ENCODE measurements around the gene CARNS1. TPM values are rescaled to one million over a fixed set of nuclear protein-coding genes. Genes with fewer than 3 reads are reported as not detected.

CARNS1 gene
- total and polyA plus RNA-seq, 9 of the 15 experiments (the other 6 are each of a cell fraction or from before 2014, with no cell fraction given) = 0.01 to 0.18 (median 0.06) TPM; not detected in 3

DNA sequence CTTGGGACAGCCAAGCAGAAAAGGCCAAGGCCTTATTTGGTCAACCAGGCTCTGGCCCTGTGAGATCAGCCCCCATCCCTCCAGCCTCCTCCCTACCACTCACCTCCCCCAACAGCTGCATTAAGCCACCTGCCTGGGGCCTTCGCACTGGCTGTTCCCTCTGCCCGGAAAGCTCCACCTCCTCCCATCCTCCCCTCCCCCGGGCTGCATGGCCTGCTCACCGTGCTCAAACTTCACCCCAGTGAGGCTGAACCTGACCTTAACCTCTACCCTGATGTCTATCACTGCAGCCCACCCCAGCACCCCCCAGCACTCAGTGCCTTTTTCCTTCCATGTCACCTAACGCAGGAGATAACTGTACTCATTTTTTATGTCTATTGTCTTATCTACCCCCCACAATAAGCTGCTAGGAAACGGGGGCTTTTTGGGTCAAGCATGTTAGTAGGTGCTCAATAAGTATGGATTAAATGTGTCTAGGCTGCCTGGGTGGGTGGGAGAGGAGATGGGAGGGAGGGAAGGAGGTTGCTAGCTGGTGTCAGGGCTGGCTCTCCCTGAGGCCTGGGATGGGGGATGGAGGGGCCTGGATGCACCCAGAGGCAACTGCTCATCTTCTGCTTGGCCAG is 21.1 kb downstream of the CARNS1 start (continued):
- TF ChIP-seq HEY1 (CRISPR knock-in tag; IDR thresholded peaks at IDR 0.05; ENCODE audit: borderline replicate concordance) = no peak
- no peak for TF ChIP-seq RBFOX2 (IDR thresholded peaks at IDR 0.05; ENCODE audit: low read depth, low read length)
- TF ChIP-seq, protein P1, sequence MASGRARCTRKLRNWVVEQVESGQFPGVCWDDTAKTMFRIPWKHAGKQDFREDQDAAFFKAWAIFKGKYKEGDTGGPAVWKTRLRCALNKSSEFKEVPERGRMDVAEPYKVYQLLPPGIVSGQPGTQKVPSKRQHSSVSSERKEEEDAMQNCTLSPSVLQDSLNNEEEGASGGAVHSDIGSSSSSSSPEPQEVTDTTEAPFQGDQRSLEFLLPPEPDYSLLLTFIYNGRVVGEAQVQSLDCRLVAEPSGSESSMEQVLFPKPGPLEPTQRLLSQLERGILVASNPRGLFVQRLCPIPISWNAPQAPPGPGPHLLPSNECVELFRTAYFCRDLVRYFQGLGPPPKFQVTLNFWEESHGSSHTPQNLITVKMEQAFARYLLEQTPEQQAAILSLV (tag; IDR thresholded peaks at IDR 0.05) = no peak
- TF ChIP-seq, protein P2, sequence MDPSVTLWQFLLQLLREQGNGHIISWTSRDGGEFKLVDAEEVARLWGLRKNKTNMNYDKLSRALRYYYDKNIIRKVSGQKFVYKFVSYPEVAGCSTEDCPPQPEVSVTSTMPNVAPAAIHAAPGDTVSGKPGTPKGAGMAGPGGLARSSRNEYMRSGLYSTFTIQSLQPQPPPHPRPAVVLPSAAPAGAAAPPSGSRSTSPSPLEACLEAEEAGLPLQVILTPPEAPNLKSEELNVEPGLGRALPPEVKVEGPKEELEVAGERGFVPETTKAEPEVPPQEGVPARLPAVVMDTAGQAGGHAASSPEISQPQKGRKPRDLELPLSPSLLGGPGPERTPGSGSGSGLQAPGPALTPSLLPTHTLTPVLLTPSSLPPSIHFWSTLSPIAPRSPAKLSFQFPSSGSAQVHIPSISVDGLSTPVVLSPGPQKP (CRISPR knock-in tag; IDR thresholded peaks at IDR 0.05) = no peak
- no peak for TF ChIP-seq SOX6 (IDR thresholded peaks at IDR 0.05)
- TF ChIP-seq ATF7 (IDR thresholded peaks at IDR 0.05) = no peak
- no peak for TF ChIP-seq ZNF589 (CRISPR knock-in tag; IDR thresholded peaks at IDR 0.05; ENCODE audit: low read depth)
- peak; percentile 38 for TF ChIP-seq DACH1 (IDR thresholded peaks at IDR 0.05; ENCODE audit: partially characterized antibody)
- TF ChIP-seq, protein P3, sequence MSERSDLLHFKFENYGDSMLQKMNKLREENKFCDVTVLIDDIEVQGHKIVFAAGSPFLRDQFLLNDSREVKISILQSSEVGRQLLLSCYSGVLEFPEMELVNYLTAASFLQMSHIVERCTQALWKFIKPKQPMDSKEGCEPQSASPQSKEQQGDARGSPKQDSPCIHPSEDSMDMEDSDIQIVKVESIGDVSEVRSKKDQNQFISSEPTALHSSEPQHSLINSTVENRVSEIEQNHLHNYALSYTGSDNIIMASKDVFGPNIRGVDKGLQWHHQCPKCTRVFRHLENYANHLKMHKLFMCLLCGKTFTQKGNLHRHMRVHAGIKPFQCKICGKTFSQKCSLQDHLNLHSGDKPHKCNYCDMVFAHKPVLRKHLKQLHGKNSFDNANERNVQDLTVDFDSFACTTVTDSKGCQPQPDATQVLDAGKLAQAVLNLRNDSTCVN (CRISPR knock-in tag; IDR thresholded peaks at IDR 0.05) = 0 out of 2 replicates have a peak, but pooled peaks have one; percentile 83
- TF ChIP-seq ZNF830 (CRISPR knock-in tag; IDR thresholded peaks at IDR 0.05) = no peak
- no peak for TF ChIP-seq SMARCA5 (IDR thresholded peaks at IDR 0.05)
- TF ChIP-seq OTX1 (CRISPR knock-in tag; IDR thresholded peaks at IDR 0.05) = peak; percentile 40; the same call in 1 of the 2 replicates
- TF ChIP-seq GATAD2B (IDR thresholded peaks at IDR 0.05; ENCODE audit: borderline replicate concordance) = no peak
- TF ChIP-seq SRSF7 (optimal IDR thresholded peaks at IDR 0.05; ENCODE audit: low read depth, low read length) = no peak
- TF ChIP-seq, protein P4, sequence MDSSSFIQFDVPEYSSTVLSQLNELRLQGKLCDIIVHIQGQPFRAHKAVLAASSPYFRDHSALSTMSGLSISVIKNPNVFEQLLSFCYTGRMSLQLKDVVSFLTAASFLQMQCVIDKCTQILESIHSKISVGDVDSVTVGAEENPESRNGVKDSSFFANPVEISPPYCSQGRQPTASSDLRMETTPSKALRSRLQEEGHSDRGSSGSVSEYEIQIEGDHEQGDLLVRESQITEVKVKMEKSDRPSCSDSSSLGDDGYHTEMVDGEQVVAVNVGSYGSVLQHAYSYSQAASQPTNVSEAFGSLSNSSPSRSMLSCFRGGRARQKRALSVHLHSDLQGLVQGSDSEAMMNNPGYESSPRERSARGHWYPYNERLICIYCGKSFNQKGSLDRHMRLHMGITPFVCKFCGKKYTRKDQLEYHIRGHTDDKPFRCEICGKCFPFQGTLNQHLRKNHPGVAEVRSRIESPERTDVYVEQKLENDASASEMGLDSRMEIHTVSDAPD (CRISPR knock-in tag; IDR thresholded peaks at IDR 0.05) = no peak
- TF ChIP-seq FIP1L1 (IDR thresholded peaks at IDR 0.05; ENCODE audit: low read depth, low read length, poor library complexity, severe bottlenecking) = no peak
- no peak for TF ChIP-seq ZNF408 (CRISPR knock-in tag; IDR thresholded peaks at IDR 0.05; ENCODE audit: low read depth)
- TF ChIP-seq POLR2AphosphoS2 (IDR thresholded peaks at IDR 0.05; ENCODE audit: low read length) = no peak; the same call in 1 of the 2 replicates
- TF ChIP-seq, protein P5, sequence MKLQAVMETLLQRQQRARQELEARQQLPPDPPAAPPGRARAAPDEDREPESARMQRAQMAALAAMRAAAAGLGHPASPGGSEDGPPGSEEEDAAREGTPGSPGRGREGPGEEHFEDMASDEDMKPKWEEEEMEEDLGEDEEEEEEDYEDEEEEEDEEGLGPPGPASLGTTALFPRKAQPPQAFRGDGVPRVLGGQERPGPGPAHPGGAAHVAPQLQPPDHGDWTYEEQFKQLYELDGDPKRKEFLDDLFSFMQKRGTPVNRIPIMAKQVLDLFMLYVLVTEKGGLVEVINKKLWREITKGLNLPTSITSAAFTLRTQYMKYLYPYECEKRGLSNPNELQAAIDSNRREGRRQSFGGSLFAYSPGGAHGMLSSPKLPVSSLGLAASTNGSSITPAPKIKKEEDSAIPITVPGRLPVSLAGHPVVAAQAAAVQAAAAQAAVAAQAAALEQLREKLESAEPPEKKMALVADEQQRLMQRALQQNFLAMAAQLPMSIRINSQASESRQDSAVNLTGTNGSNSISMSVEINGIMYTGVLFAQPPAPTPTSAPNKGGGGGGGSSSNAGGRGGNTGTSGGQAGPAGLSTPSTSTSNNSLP (IDR thresholded peaks at IDR 0.05; ENCODE audit: borderline replicate concordance, low read depth, low read length) = no peak
- no peak for TF ChIP-seq POLR3A (IDR thresholded peaks at IDR 0.05; ENCODE audit: borderline replicate concordance, extremely low read depth, insufficient read depth, insufficient read length)
- TF ChIP-seq ZNF121 (CRISPR knock-in tag; conservative IDR thresholded peaks at IDR 0.05) = no peak

All from K562 (cell line).